ENCODE data around the gene CIPC.

GRCh38 chr14:77058785-77059184 lies 39.3 kb upstream of the CIPC start:
- TF ChIP-seq, protein P1, sequence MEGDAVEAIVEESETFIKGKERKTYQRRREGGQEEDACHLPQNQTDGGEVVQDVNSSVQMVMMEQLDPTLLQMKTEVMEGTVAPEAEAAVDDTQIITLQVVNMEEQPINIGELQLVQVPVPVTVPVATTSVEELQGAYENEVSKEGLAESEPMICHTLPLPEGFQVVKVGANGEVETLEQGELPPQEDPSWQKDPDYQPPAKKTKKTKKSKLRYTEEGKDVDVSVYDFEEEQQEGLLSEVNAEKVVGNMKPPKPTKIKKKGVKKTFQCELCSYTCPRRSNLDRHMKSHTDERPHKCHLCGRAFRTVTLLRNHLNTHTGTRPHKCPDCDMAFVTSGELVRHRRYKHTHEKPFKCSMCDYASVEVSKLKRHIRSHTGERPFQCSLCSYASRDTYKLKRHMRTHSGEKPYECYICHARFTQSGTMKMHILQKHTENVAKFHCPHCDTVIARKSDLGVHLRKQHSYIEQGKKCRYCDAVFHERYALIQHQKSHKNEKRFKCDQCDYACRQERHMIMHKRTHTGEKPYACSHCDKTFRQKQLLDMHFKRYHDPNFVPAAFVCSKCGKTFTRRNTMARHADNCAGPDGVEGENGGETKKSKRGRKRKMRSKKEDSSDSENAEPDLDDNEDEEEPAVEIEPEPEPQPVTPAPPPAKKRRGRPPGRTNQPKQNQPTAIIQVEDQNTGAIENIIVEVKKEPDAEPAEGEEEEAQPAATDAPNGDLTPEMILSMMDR (conservative IDR thresholded peaks at IDR 0.05; ENCODE audit: low read length) = no peak
- TF ChIP-seq EZH2phosphoT487 (IDR thresholded peaks at IDR 0.05; ENCODE audit: borderline replicate concordance, low read depth, low read length) = no peak
